Prostate gland (tissue), 1 donor: ENCODE results near the gene CHD1L.

Source experiments
- POLR2A ChIP-seq: fragments of 450-650 bp; IDR thresholded peaks from one replicate; pipeline ENCODE4 v1.6.1; 2016; ENCODE audit warnings: antibody characterized with exemption, mild to moderate bottlenecking
- POLR2AphosphoS5 ChIP-seq: sonication (generic); formaldehyde crosslinking; IDR thresholded peaks from one replicate; pipeline ENCODE4 v1.6.1; 2017; ENCODE audit warnings: antibody characterized with exemption

DNA sequence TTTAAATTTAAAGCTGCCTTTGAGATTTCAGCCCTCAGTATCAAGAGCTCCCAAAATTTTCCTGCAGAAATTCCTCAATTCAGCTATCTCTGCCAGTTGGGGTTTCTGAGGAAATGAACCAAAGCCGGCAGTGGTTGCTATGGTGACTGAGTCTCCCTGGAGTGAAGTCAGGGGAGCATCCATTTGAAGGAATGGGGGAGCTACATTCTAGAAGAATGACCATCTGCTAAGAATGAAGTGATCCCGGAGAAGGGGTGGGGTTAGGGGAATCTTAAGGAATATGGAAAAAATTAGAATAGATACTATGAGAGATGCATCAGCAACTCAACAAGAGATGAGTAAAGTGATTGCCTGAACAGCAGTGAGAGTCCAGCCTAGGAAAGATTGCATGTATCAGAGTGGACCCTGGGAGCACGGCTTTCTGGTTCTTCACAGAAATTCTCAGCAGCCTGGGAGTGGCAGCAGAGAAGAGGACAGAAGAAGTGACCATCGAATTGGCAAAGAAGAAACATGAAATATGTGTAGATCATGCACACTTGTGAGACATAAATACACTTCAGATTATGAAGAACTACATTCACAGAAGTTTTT lies 94.7 kb downstream of the CHD1L start:
- TF ChIP-seq POLR2AphosphoS5 (no peak), POLR2A (no peak)
